K562 (cell line): ENCODE data around the gene COX19. TPM values are rescaled to one million over a fixed set of nuclear protein-coding genes. Genes with fewer than 3 reads are reported as not detected.

Source experiments
- ATAC-seq: fragments of 200-7000 bp; cut with Tn5 transposase; 3 replicates; pipeline ENCODE4 v1.9.1; 2020; ENCODE audit warnings: moderate library complexity
- BruUV-seq: library from RNA; stranded (reverse); fragments of 400-500 nt; replicated peaks from 2 replicates; lab custom pipeline; 2021; lab: Mats Ljungman, UMichigan
- CTCF ChIA-PET: fragments of 300-600 bp; formaldehyde crosslinking; extraction: SDS; loops from one replicate; lab custom pipeline; 2021; ENCODE audit warnings: low intra/inter-chr PET ratio; lab: Yijun Ruan, JAX
- POLR2A ChIA-PET: fragments of 300-600, 350-650 bp; sonication (Branson Sonifier 250); formaldehyde crosslinking; extraction: SDS; loops from one replicate; lab custom pipeline; 2021; ENCODE audit warnings: antibody characterized with exemption, inconsistent platforms; lab: Yijun Ruan, JAX
- DNase-seq, 4 experiments: peaks; one replicate each; pipeline versions ENCODE4 v3.0.0 to v3.0.0-alpha.2; 2011 to 2018; ENCODE audit warnings: low spot score in 3 of 4, mixed read lengths in 3 of 4; ENCODE audit errors: extremely low read depth in 1 of 4
- FAIRE-seq: peaks from 2 replicates; lab custom pipeline; 2011; peaks lifted over from hg19 to GRCh38; lab: Jason Lieb, UNC
- H2AFZ ChIP-seq: 2 replicates; pipeline ENCODE4 v1.6.0; 2011; ENCODE audit warnings: low read depth, low read length, control low read depth, inconsistent platforms
- H3K27ac ChIP-seq: fragments of 200-600 bp; 3 replicates; pipeline ENCODE4 v1.8.0; 2011; ENCODE audit warnings: low read depth, mild to moderate bottlenecking, control low read depth, inconsistent platforms, low read length, moderate library complexity, mixed read lengths; ENCODE audit errors: extremely low read depth
- H3K27me3 ChIP-seq, 2 experiments: fragments of 300-600 bp in 1 of 2; 2 replicates in 1 of 2; 3 replicates in 1 of 2; pipeline versions ENCODE4 v1.6.0 to v1.8.0; 2011; ENCODE audit warnings: inconsistent platforms in 2 of 2, low read length in 2 of 2, mild to moderate bottlenecking in 1 of 2, mixed read lengths in 1 of 2, moderate library complexity in 1 of 2; ENCODE audit not compliant: control insufficient read depth in 2 of 2, insufficient read depth in 2 of 2
- H3K36me3 ChIP-seq: fragments of 300-600 bp; 3 replicates; pipeline ENCODE4 v1.8.0; 2011; ENCODE audit warnings: mild to moderate bottlenecking, low read length, inconsistent platforms; ENCODE audit not compliant: control insufficient read depth, insufficient read depth
- H3K4me1 ChIP-seq, 2 experiments: fragments of 200-600 bp in 1 of 2; replicated peaks in 1 of 2; 2 replicates in 1 of 2; 3 replicates in 1 of 2; pipeline versions ENCODE4 v1.5.1 to v1.8.0; 2011; ENCODE audit warnings: inconsistent platforms in 2 of 2, low read length in 2 of 2, mild to moderate bottlenecking in 1 of 2, mixed read lengths in 1 of 2, moderate library complexity in 1 of 2; ENCODE audit not compliant: control insufficient read depth in 2 of 2, insufficient read depth in 2 of 2
- H3K4me2 ChIP-seq: 2 replicates; pipeline ENCODE4 v1.6.1; 2011; ENCODE audit warnings: low read length, control low read depth, inconsistent platforms, mixed read lengths; ENCODE audit not compliant: insufficient read depth
- H3K4me3 ChIP-seq: fragments of 200-600 bp; sonication (generic), shearing (Covaris generic); 2 replicates; pipeline ENCODE4 v1.5.1; 2016; ENCODE audit warnings: control low read depth, inconsistent platforms
- H3K79me2 ChIP-seq: fragments of 200-600 bp; 3 replicates; pipeline ENCODE4 v1.8.0; 2011; ENCODE audit warnings: low read length, inconsistent platforms; ENCODE audit not compliant: control insufficient read depth, insufficient read depth
- H3K9ac ChIP-seq, 2 experiments: 2 replicates each; pipeline versions ENCODE4 v1.6.0 to v1.6.1; 2011; ENCODE audit warnings: low read depth in 2 of 2, low read length in 2 of 2, control low read depth in 1 of 2, inconsistent platforms in 1 of 2, mild to moderate bottlenecking in 1 of 2, mixed read lengths in 1 of 2; ENCODE audit not compliant: insufficient read depth in 1 of 2
- H3K9me1 ChIP-seq: one replicate; pipeline ENCODE4 v1.6.0; 2011; ENCODE audit warnings: inconsistent platforms, mild to moderate bottlenecking, low read length, moderate library complexity; ENCODE audit not compliant: control insufficient read depth, insufficient read depth
- H3K9me3 ChIP-seq: replicated peaks from 2 replicates; pipeline ENCODE4 v1.5.1; 2011; ENCODE audit warnings: low read depth, low read length, inconsistent platforms; ENCODE audit not compliant: control insufficient read depth, insufficient read depth
- H4K20me1 ChIP-seq: replicated peaks from 2 replicates; pipeline ENCODE4 v1.6.1; 2011; ENCODE audit warnings: low read length, inconsistent platforms, mixed read lengths; ENCODE audit not compliant: control insufficient read depth, insufficient read depth
- MTA1 ChIP-seq: fragments of 450-650 bp; IDR thresholded peaks from 2 replicates; pipeline ENCODE4 v1.6.1; 2017; ENCODE audit warnings: borderline replicate concordance
- NONO ChIP-seq, 2 experiments: fragments of 200-400 bp in 1 of 2; fragments of 450-650 bp in 1 of 2; formaldehyde crosslinking in 1 of 2; IDR thresholded peaks; 2 replicates each; pipeline ENCODE4 v1.6.1; 2017; ENCODE audit warnings: low read depth in 2 of 2, mild to moderate bottlenecking in 2 of 2, moderate library complexity in 2 of 2, low read length in 1 of 2
- RBFOX2 ChIP-seq: fragments of 200-400 bp; formaldehyde crosslinking; IDR thresholded peaks from 2 replicates; pipeline ENCODE4 v1.6.1; 2017; ENCODE audit warnings: low read depth, mild to moderate bottlenecking, low read length, moderate library complexity
- SNIP1 ChIP-seq: fragments of 450-650 bp; IDR thresholded peaks from 2 replicates; pipeline ENCODE4 v1.7.1; 2017; ENCODE audit warnings: low read depth, mild to moderate bottlenecking
- U2AF1 ChIP-seq: fragments of 200-400 bp; formaldehyde crosslinking; optimal IDR thresholded peaks from 2 replicates; pipeline ENCODE3; 2017; ENCODE audit warnings: mild to moderate bottlenecking, low read depth, low read length, moderate library complexity
- WGBS: fragments of 100-300 bp; shearing (Covaris generic); methylation state at CpG from one replicate; pipeline ENCODE4 v1.1.6; 2016; ENCODE audit warnings: low coverage, mixed read lengths; ENCODE audit not compliant: insufficient coverage; ENCODE audit errors: missing lambda C conversion rate; 5-methylcytosine and 5-hydroxymethylcytosine counted together
- in situ Hi-C: fragments of 300-500 bp; cut with MboI; formaldehyde crosslinking; loops from 4 replicates; pipeline ENCODE4 v1.15.0; 2018; ENCODE audit warnings: inconsistent platforms, mixed read lengths
- intact Hi-C: fragments of 100-400 bp; cut with micrococcal nuclease; formaldehyde crosslinking; loops from 2 replicates; pipeline ENCODE4 v1.14.2; 2022
- polyA plus RNA-seq, 8 experiments: library from polyadenylated mRNA; depleted of rRNA in 4 of 8; stranded (reverse) in 5 of 8; unstranded in 3 of 8; fragments of >200 nt; fragmentation: Nextera tagmentation in 2 of 8; fragmentation: Illumina TruSeq in 1 of 8; extraction: Ambion mirVana in 2 of 8; extraction: Trizol in 1 of 8; gene quantifications; 2 replicates each; pipeline versions ENCODE4 v1.2.1 to v1.2.3, GENCODE V29; 2011 to 2014; ENCODE audit warnings: inconsistent platforms in 1 of 8, missing spikeins in 1 of 8
- total RNA-seq, 7 experiments: library from RNA; depleted of rRNA in 6 of 7; stranded (reverse); fragments of >200 nt in 6 of 7; fragmentation: Illumina TruSeq in 2 of 7; extraction: Trizol in 2 of 7; gene quantifications; 2 replicates each; pipeline versions ENCODE4 v1.2.1 to v1.2.3, GENCODE V29; 2011 to 2021; ENCODE audit warnings: low replicate concordance in 1 of 7
- TF ChIP-seq, protein P1 (sequence below): sonication (generic); formaldehyde crosslinking; IDR thresholded peaks from 2 replicates; pipeline ENCODE4 v1.9.0; 2022; ENCODE audit warnings: mild to moderate bottlenecking, missing genetic modification reagents
- TF ChIP-seq, protein P2 (sequence below): fragments of 200-600 bp; sonication (generic); IDR thresholded peaks from one replicate; pipeline ENCODE4 v1.6.1; 2012; ENCODE audit warnings: mild to moderate bottlenecking, low read depth, low read length, inconsistent platforms

COX19 gene
- total and polyA plus RNA-seq, 9 of the 15 experiments (the other 6 are each of a cell fraction or from before 2014, with no cell fraction given): 5.2 to 10.5 (median 7.9) TPM

DNA sequence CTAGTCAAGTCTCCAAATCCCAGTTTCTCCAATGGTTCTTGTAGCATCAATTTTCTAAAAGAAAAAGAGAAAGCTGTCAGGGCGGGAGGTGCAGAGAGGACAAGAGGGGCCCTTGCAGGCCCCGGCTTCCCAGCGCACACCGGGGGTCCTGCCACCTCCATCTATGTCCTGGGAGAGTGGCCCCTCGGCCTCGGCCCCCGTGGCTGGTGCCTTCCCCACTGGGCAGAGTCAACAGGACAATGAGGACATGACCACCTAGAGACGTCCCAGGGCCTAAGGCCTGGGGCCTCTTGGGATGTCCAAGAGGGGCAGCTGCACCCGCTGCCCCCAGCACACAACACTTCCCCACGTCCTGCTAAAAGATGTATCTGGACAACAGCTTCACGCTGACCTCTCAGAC, 5.9 kb downstream of the COX19 start:
- H3K4me2 ChIP-seq: no peak overlapping the region
- no peak overlapping the region for H2AFZ ChIP-seq
- ATAC-seq (no peak), DNase-seq (no peak), FAIRE-seq (no peak)
- H3K79me2 ChIP-seq: peaks cover 36% of the 10 kb centered on the region
- in situ Hi-C loops: loop anchor here (10.0 kb wide), 1 partner anchor 655 kb away; no protein-coding TSS in a partner anchor
- BruUV-seq: no TSS peak
- H3K9ac ChIP-seq: no peak overlapping the region
- no peaks in the 10 kb centered on the region for H3K9me1 ChIP-seq
- POLR2A ChIA-PET: interaction anchor here (0.7 to 4.0 kb wide), 3 partner anchors 8 to 449 kb away, joined by 3 to 17 read pairs (median 3); no protein-coding TSS in a partner anchor
- H3K9me3 ChIP-seq: no peaks in the 10 kb centered on the region
- no peaks in the 10 kb centered on the region for H3K27me3 ChIP-seq
- H3K4me1 ChIP-seq: peaks cover 7 to 17% of the 10 kb centered on the region in 2 experiments; a peak in 4 of 5 replicates
- CTCF ChIA-PET: no interaction called here
- WGBS: 94% methylated on average over 8 of the region's 11 CpGs
- H3K4me3 ChIP-seq: no peak overlapping the region
- no peaks in the 10 kb centered on the region; the same call in 1 of the 2 replicates for H4K20me1 ChIP-seq
- H3K36me3 ChIP-seq: peaks cover 64% of the 10 kb centered on the region
- H3K27ac ChIP-seq: no peak overlapping the region
- intact Hi-C loops: loop anchor here (10.0 kb wide), 2 partner anchors 185 to 655 kb away; no protein-coding TSS in a partner anchor
- TF ChIP-seq NONO (IDR thresholded peaks at IDR 0.05; ENCODE audit: low read depth in 2 of 2, low read length in 1 of 2) (no peak), SNIP1 (no peak), MTA1 (no peak), RBFOX2 (peak; percentile 35; the same call in 1 of the 2 replicates), U2AF1 (no peak)
- TF ChIP-seq, protein P1, sequence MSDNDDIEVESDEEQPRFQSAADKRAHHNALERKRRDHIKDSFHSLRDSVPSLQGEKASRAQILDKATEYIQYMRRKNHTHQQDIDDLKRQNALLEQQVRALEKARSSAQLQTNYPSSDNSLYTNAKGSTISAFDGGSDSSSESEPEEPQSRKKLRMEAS (CRISPR knock-in tag): no peak
- TF ChIP-seq, protein P2, sequence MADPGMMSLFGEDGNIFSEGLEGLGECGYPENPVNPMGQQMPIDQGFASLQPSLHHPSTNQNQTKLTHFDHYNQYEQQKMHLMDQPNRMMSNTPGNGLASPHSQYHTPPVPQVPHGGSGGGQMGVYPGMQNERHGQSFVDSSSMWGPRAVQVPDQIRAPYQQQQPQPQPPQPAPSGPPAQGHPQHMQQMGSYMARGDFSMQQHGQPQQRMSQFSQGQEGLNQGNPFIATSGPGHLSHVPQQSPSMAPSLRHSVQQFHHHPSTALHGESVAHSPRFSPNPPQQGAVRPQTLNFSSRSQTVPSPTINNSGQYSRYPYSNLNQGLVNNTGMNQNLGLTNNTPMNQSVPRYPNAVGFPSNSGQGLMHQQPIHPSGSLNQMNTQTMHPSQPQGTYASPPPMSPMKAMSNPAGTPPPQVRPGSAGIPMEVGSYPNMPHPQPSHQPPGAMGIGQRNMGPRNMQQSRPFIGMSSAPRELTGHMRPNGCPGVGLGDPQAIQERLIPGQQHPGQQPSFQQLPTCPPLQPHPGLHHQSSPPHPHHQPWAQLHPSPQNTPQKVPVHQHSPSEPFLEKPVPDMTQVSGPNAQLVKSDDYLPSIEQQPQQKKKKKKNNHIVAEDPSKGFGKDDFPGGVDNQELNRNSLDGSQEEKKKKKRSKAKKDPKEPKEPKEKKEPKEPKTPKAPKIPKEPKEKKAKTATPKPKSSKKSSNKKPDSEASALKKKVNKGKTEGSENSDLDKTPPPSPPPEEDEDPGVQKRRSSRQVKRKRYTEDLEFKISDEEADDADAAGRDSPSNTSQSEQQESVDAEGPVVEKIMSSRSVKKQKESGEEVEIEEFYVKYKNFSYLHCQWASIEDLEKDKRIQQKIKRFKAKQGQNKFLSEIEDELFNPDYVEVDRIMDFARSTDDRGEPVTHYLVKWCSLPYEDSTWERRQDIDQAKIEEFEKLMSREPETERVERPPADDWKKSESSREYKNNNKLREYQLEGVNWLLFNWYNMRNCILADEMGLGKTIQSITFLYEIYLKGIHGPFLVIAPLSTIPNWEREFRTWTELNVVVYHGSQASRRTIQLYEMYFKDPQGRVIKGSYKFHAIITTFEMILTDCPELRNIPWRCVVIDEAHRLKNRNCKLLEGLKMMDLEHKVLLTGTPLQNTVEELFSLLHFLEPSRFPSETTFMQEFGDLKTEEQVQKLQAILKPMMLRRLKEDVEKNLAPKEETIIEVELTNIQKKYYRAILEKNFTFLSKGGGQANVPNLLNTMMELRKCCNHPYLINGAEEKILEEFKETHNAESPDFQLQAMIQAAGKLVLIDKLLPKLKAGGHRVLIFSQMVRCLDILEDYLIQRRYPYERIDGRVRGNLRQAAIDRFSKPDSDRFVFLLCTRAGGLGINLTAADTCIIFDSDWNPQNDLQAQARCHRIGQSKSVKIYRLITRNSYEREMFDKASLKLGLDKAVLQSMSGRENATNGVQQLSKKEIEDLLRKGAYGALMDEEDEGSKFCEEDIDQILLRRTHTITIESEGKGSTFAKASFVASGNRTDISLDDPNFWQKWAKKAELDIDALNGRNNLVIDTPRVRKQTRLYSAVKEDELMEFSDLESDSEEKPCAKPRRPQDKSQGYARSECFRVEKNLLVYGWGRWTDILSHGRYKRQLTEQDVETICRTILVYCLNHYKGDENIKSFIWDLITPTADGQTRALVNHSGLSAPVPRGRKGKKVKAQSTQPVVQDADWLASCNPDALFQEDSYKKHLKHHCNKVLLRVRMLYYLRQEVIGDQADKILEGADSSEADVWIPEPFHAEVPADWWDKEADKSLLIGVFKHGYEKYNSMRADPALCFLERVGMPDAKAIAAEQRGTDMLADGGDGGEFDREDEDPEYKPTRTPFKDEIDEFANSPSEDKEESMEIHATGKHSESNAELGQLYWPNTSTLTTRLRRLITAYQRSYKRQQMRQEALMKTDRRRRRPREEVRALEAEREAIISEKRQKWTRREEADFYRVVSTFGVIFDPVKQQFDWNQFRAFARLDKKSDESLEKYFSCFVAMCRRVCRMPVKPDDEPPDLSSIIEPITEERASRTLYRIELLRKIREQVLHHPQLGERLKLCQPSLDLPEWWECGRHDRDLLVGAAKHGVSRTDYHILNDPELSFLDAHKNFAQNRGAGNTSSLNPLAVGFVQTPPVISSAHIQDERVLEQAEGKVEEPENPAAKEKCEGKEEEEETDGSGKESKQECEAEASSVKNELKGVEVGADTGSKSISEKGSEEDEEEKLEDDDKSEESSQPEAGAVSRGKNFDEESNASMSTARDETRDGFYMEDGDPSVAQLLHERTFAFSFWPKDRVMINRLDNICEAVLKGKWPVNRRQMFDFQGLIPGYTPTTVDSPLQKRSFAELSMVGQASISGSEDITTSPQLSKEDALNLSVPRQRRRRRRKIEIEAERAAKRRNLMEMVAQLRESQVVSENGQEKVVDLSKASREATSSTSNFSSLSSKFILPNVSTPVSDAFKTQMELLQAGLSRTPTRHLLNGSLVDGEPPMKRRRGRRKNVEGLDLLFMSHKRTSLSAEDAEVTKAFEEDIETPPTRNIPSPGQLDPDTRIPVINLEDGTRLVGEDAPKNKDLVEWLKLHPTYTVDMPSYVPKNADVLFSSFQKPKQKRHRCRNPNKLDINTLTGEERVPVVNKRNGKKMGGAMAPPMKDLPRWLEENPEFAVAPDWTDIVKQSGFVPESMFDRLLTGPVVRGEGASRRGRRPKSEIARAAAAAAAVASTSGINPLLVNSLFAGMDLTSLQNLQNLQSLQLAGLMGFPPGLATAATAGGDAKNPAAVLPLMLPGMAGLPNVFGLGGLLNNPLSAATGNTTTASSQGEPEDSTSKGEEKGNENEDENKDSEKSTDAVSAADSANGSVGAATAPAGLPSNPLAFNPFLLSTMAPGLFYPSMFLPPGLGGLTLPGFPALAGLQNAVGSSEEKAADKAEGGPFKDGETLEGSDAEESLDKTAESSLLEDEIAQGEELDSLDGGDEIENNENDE: no peak
